ENCODE data around the gene FNDC3B. TPM values are rescaled to one million over a fixed set of nuclear protein-coding genes. Genes with fewer than 3 reads are reported as not detected.

The FNDC3B gene
- total and polyA plus RNA-seq, 9 of the 15 experiments (the other 6 are each of a cell fraction or from before 2014, with no cell fraction given) = 7.0 to 35.8 (median 16.2) TPM

DNA sequence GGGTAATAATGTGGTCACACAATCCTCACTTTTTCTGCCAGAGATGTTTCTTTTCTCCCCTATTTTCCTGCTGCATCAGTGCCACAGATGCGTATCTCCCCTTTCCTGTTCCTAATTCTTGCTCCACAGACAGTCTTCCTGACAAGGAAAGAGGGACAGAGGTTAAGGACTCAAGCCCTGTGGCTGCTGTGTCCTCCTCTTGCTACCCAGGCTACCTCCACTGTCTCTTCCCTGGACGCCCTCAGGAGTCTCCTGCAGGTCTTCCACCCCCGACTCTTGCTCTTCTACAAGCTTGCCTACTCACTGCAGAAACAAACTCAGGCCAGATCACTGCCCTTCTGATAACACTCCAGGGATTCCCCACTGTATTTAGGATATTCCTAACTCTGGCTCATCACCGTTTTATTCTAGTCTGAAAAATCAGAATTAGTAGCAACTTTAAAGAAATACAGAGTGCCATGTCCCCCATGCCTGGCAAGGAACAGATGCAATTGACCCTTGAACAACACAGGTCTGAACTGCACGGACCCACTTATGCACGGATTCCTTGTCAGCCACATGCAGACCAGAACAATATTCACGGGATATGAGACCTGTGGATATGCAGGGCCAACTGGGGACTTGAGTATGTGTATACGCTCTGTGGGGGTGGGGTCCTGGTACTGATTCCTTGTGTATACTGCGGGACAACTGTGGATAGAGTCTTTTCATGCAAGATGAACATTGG lies 257.0 kb downstream of the FNDC3B start (continued):
- TF ChIP-seq, protein P1, sequence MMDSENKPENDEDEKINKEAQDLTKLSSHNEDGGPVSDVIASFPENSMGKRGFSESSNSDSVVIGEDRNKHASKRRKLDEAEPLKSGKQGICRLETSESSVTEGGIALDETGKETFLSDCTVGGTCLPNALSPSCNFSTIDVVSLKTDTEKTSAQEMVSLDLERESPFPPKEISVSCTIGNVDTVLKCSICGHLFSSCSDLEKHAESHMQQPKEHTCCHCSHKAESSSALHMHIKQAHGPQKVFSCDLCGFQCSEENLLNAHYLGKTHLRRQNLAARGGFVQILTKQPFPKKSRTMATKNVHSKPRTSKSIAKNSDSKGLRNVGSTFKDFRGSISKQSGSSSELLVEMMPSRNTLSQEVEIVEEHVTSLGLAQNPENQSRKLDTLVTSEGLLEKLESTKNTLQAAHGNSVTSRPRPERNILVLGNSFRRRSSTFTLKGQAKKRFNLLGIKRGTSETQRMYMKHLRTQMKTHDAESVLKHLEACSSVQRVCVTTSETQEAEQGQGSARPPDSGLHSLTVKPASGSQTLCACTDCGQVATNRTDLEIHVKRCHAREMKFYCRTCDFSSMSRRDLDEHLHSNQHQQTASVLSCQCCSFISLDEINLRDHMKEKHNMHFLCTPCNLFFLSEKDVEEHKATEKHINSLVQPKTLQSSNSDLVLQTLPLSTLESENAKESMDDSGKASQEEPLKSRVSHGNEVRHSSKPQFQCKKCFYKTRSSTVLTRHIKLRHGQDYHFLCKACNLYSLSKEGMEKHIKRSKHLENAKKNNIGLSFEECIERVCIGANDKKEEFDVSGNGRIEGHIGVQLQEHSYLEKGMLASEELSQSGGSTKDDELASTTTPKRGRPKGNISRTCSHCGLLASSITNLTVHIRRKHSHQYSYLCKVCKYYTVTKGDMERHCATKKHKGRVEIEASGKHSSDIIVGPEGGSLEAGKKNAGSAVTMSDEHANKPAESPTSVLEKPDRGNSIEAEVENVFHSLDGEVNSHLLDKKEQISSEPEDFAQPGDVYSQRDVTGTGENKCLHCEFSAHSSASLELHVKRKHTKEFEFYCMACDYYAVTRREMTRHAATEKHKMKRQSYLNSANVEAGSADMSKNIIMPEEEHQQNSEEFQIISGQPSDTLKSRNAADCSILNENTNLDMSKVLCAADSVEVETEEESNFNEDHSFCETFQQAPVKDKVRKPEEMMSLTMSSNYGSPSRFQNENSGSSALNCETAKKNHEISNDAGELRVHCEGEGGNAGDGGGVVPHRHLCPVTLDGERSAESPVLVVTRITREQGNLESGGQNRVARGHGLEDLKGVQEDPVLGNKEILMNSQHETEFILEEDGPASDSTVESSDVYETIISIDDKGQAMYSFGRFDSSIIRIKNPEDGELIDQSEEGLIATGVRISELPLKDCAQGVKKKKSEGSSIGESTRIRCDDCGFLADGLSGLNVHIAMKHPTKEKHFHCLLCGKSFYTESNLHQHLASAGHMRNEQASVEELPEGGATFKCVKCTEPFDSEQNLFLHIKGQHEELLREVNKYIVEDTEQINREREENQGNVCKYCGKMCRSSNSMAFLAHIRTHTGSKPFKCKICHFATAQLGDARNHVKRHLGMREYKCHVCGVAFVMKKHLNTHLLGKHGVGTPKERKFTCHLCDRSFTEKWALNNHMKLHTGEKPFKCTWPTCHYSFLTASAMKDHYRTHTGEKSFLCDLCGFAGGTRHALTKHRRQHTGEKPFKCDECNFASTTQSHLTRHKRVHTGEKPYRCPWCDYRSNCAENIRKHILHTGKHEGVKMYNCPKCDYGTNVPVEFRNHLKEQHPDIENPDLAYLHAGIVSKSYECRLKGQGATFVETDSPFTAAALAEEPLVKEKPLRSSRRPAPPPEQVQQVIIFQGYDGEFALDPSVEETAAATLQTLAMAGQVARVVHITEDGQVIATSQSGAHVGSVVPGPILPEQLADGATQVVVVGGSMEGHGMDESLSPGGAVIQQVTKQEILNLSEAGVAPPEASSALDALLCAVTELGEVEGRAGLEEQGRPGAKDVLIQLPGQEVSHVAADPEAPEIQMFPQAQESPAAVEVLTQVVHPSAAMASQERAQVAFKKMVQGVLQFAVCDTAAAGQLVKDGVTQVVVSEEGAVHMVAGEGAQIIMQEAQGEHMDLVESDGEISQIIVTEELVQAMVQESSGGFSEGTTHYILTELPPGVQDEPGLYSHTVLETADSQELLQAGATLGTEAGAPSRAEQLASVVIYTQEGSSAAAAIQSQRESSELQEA (IDR thresholded peaks at IDR 0.05; ENCODE audit: low read depth) = no peak
- no peak for TF ChIP-seq YY1 (IDR thresholded peaks at IDR 0.05; ENCODE audit: borderline replicate concordance in 1 of 3, control insufficient read depth in 1 of 3, extremely low read depth in 1 of 3, insufficient read depth in 3 of 3, insufficient read length in 1 of 3, insufficient replicate concordance in 2 of 3, low read depth in 1 of 3, low read length in 2 of 3)
- TF ChIP-seq, protein P2, sequence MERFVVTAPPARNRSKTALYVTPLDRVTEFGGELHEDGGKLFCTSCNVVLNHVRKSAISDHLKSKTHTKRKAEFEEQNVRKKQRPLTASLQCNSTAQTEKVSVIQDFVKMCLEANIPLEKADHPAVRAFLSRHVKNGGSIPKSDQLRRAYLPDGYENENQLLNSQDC (CRISPR knock-in tag; IDR thresholded peaks at IDR 0.05) = no peak
